H9 (cell line): ENCODE measurements around the gene SH3RF3. TPM values are rescaled to one million over a fixed set of nuclear protein-coding genes. Genes with fewer than 3 reads are reported as not detected.
A peak's percentile ranks its signal among the peaks of the same experiment; 100 is the strongest.

ENCODE experiments used
- DNase-seq: peaks from one replicate; pipeline ENCODE4 v3.0.0-alpha.2; 2017
- H2AFZ ChIP-seq: one replicate; pipeline ENCODE4 v1.6.1; 2013; ENCODE audit warnings: mild to moderate bottlenecking, low read length, control low read depth, moderate library complexity
- H2AK5ac ChIP-seq: 2 replicates; pipeline ENCODE4 v1.6.1; 2013; ENCODE audit warnings: low read length, control low read depth, mixed read lengths; ENCODE audit not compliant: insufficient read length
- H2BK120ac ChIP-seq: one replicate; pipeline ENCODE4 v1.6.1; 2013; ENCODE audit warnings: low read depth, mild to moderate bottlenecking, low read length, control low read depth, inconsistent platforms; ENCODE audit not compliant: poor library complexity, severe bottlenecking
- H2BK12ac ChIP-seq: 2 replicates; pipeline ENCODE4 v1.6.1; 2013; ENCODE audit warnings: low read length, control low read depth, mixed read lengths, low read depth; ENCODE audit not compliant: insufficient read length
- H2BK15ac ChIP-seq: 2 replicates; pipeline ENCODE4 v1.6.1; 2013; ENCODE audit warnings: low read depth, low read length, control low read depth
- H2BK20ac ChIP-seq: one replicate; pipeline ENCODE4 v1.6.1; 2013; ENCODE audit warnings: low read depth, mild to moderate bottlenecking, low read length, control low read depth, inconsistent platforms; ENCODE audit not compliant: poor library complexity, severe bottlenecking
- H2BK5ac ChIP-seq: 2 replicates; pipeline ENCODE4 v1.6.1; 2013; ENCODE audit warnings: low read length, control low read depth, mixed read lengths; ENCODE audit not compliant: insufficient read length
- H3K14ac ChIP-seq: 2 replicates; pipeline ENCODE4 v1.6.1; 2013; ENCODE audit warnings: low read length, control low read depth; ENCODE audit not compliant: insufficient read depth
- H3K18ac ChIP-seq: 2 replicates; pipeline ENCODE4 v1.6.1; 2013; ENCODE audit warnings: low read depth, mild to moderate bottlenecking, mixed read lengths, low read length, control low read depth; ENCODE audit not compliant: insufficient read length
- H3K23ac ChIP-seq: 2 replicates; pipeline ENCODE4 v1.6.1; 2013; ENCODE audit warnings: low read length, control low read depth, mixed read lengths, low read depth; ENCODE audit not compliant: insufficient read length
- H3K23me2 ChIP-seq: 2 replicates; pipeline ENCODE4 v1.6.1; 2013; ENCODE audit warnings: low read depth, mild to moderate bottlenecking, mixed read lengths, low read length, control low read depth; ENCODE audit not compliant: insufficient read length, poor library complexity, severe bottlenecking
- H3K27ac ChIP-seq: 2 replicates; pipeline ENCODE4 v1.5.1; 2013; ENCODE audit warnings: low read length, control low read depth, mixed read lengths, low read depth; ENCODE audit not compliant: insufficient read length
- H3K27me3 ChIP-seq: 2 replicates; pipeline ENCODE4 v1.6.1; 2013; ENCODE audit warnings: low read length, control low read depth, inconsistent platforms; ENCODE audit not compliant: insufficient read depth
- H3K4ac ChIP-seq: 2 replicates; pipeline ENCODE4 v1.6.1; 2013; ENCODE audit warnings: low read depth, mild to moderate bottlenecking, control low read depth, inconsistent platforms, low read length, moderate library complexity
- H3K4me1 ChIP-seq: 2 replicates; pipeline ENCODE4 v1.6.1; 2013; ENCODE audit warnings: low read length, control low read depth, inconsistent platforms; ENCODE audit not compliant: insufficient read depth
- H3K4me2 ChIP-seq: 2 replicates; pipeline ENCODE4 v1.6.1; 2013; ENCODE audit warnings: low read length, control low read depth, mixed read lengths; ENCODE audit not compliant: insufficient read length, insufficient read depth
- H3K56ac ChIP-seq: 2 replicates; pipeline ENCODE4 v1.6.1; 2013; ENCODE audit warnings: low read depth, mild to moderate bottlenecking, mixed read lengths, low read length, control low read depth; ENCODE audit not compliant: insufficient read length
- H3K79me1 ChIP-seq: 2 replicates; pipeline ENCODE4 v1.6.1; 2013; ENCODE audit warnings: low read depth, mild to moderate bottlenecking, moderate library complexity, low read length, control low read depth, inconsistent platforms; ENCODE audit not compliant: insufficient read depth, poor library complexity, severe bottlenecking
- H3K79me2 ChIP-seq: 2 replicates; pipeline ENCODE4 v1.6.1; 2013; ENCODE audit warnings: low read length, control low read depth, inconsistent platforms; ENCODE audit not compliant: insufficient read depth
- H3K9ac ChIP-seq: 2 replicates; pipeline ENCODE4 v1.6.1; 2013; ENCODE audit warnings: low read length, control low read depth, mixed read lengths; ENCODE audit not compliant: insufficient read length; ENCODE audit errors: extremely low read depth
- H3K9me3 ChIP-seq: one replicate; pipeline ENCODE4 v1.6.1; 2013; ENCODE audit warnings: low read depth, low read length, inconsistent platforms; ENCODE audit not compliant: control insufficient read depth
- H3T11ph ChIP-seq: one replicate; pipeline ENCODE4 v1.6.1; 2013; ENCODE audit warnings: mild to moderate bottlenecking, low read length, control low read depth, inconsistent platforms
- H4K20me1 ChIP-seq: one replicate; pipeline ENCODE4 v1.6.1; 2013; ENCODE audit not compliant: control insufficient read depth, insufficient read length, insufficient read depth
- H4K5ac ChIP-seq: 2 replicates; pipeline ENCODE4 v1.6.1; 2013; ENCODE audit warnings: low read depth, mild to moderate bottlenecking, mixed read lengths, low read length, control low read depth; ENCODE audit not compliant: insufficient read length
- H4K8ac ChIP-seq: replicated peaks from 2 replicates; pipeline ENCODE4 v1.6.1; 2013; ENCODE audit warnings: low read length, control low read depth, mixed read lengths, low read depth; ENCODE audit not compliant: insufficient read length
- H4K91ac ChIP-seq: 2 replicates; pipeline ENCODE4 v1.6.1; 2013; ENCODE audit warnings: low read depth, mild to moderate bottlenecking, moderate library complexity, mixed read lengths, low read length, control low read depth; ENCODE audit not compliant: insufficient read length
- H3K27ac Mint-ChIP-seq, 3 experiments: 2 replicates in 2 of 3; 3 replicates in 1 of 3; pipeline ENCODE4 v1.8.0; 2020 to 2021; ENCODE audit warnings: mixed read lengths in 3 of 3, mild to moderate bottlenecking in 1 of 3, moderate library complexity in 1 of 3
- H3K27me3 Mint-ChIP-seq: 2 replicates; pipeline ENCODE4 v1.8.0; 2021; ENCODE audit warnings: low read depth, mild to moderate bottlenecking, moderate library complexity, mixed read lengths
- H3K36me3 Mint-ChIP-seq, 3 experiments: 2 replicates in 2 of 3; 3 replicates in 1 of 3; pipeline ENCODE4 v1.8.0; 2020 to 2021; ENCODE audit warnings: low read depth in 3 of 3, mixed read lengths in 3 of 3; ENCODE audit not compliant: insufficient read depth in 1 of 3
- H3K4me1 Mint-ChIP-seq, 2 experiments: 2 replicates each; pipeline ENCODE4 v1.8.0; 2020; ENCODE audit warnings: mixed read lengths in 2 of 2
- H3K4me3 Mint-ChIP-seq, 2 experiments: 2 replicates in 1 of 2; 3 replicates in 1 of 2; pipeline ENCODE4 v1.8.0; 2020 to 2021; ENCODE audit warnings: mild to moderate bottlenecking in 2 of 2, mixed read lengths in 2 of 2, moderate library complexity in 1 of 2
- H3K9me3 Mint-ChIP-seq, 2 experiments: 2 replicates in 1 of 2; 3 replicates in 1 of 2; pipeline ENCODE4 v1.8.0; 2020; ENCODE audit warnings: mild to moderate bottlenecking in 2 of 2, mixed read lengths in 2 of 2, moderate library complexity in 1 of 2
- WGBS: extraction: QIAGEN DNeasy Blood & Tissue Kit; methylation state at CpG from one replicate; pipeline ENCODE4 v1.1.7; 2013; ENCODE audit warnings: missing lambda C conversion rate, low lambda C conversion rate, mixed read lengths; ENCODE audit not compliant: insufficient read length; ENCODE audit errors: extremely low coverage; 5-methylcytosine and 5-hydroxymethylcytosine counted together
- total RNA-seq: library from RNA; stranded (reverse); gene quantifications from 2 replicates; pipeline ENCODE4 v1.2.1, GENCODE V29; 2021
- TF ChIP-seq, protein P1 (sequence below): fragments of 200-600 bp; sonication (generic); conservative IDR thresholded peaks from 3 replicates; pipeline ENCODE4 v1.8.0; 2021; ENCODE audit warnings: antibody characterized with exemption, mild to moderate bottlenecking

The SH3RF3 gene
- total RNA-seq, 1 experiment from 2014 or later = 0.46 TPM

DNA sequence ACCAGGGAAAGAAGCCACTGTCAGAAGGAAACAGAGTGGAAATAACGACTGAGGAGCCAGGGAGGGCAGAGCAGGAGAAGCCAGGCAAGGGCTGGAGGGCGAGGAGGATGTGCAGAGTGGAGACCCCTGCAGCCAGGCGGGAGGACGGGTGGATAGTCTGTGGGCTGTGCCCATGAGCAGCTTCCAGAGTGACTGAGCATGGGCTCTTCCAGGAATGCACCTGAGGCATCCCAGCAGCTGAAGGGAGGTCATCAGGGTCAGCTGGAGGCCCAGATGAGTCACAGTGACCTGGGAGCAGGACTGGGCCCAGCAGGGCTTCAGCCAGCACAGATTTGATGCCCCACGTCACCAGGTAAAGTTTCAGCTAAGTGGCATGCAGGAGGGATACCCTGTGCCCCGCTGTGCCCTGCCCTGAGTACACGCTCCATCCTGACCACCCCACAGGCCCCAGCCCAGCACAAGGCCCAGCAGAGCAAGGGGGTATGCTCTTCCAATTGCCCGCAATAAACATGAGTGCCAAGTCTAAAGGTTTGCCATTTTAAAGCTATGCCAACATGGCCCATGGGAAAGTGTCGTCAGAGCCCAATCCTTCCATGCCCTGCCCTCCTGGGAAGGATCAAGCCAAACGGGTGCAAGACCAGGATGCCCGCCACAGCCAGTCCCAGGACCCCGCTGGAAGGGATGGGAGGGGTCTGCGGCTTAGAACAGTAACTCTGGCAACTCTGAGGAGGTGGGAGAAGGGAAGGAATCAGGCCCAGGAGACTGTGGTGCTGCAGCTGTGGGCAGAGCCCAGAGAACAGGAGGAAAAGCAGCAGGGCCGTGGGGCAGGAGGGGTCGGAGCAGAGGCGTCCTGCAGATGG is 399.1 kb downstream of the SH3RF3 start:
- Mint-ChIP-seq H3K4me3 (no peak overlapping the region), H3K36me3 (no peaks in the 10 kb centered on the region), H3K27ac (no peak overlapping the region; a peak in 1 of 7 replicates), H3K27me3 (no peaks in the 10 kb centered on the region), H3K9me3 (no peaks in the 10 kb centered on the region), H3K4me1 (no peaks in the 10 kb centered on the region)
- no peaks in the 10 kb centered on the region for H3K9me3 ChIP-seq
- H2BK5ac ChIP-seq = no peak overlapping the region
- H3T11ph ChIP-seq = no peak overlapping the region
- H3K23ac ChIP-seq = no peak overlapping the region
- H2BK120ac ChIP-seq = no peak overlapping the region
- no peak overlapping the region for H3K4ac ChIP-seq
- no peak overlapping the region for H2AFZ ChIP-seq
- H2AK5ac ChIP-seq = no peak overlapping the region
- TF ChIP-seq, protein P1, sequence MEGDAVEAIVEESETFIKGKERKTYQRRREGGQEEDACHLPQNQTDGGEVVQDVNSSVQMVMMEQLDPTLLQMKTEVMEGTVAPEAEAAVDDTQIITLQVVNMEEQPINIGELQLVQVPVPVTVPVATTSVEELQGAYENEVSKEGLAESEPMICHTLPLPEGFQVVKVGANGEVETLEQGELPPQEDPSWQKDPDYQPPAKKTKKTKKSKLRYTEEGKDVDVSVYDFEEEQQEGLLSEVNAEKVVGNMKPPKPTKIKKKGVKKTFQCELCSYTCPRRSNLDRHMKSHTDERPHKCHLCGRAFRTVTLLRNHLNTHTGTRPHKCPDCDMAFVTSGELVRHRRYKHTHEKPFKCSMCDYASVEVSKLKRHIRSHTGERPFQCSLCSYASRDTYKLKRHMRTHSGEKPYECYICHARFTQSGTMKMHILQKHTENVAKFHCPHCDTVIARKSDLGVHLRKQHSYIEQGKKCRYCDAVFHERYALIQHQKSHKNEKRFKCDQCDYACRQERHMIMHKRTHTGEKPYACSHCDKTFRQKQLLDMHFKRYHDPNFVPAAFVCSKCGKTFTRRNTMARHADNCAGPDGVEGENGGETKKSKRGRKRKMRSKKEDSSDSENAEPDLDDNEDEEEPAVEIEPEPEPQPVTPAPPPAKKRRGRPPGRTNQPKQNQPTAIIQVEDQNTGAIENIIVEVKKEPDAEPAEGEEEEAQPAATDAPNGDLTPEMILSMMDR = no peak
- H4K91ac ChIP-seq = no peak overlapping the region
- H3K79me1 ChIP-seq = no peaks in the 10 kb centered on the region
- H3K56ac ChIP-seq = no peak overlapping the region
- no peak overlapping the region for H3K4me2 ChIP-seq
- H2BK20ac ChIP-seq = no peak overlapping the region
- no peaks in the 10 kb centered on the region for H4K20me1 ChIP-seq
- H3K9ac ChIP-seq = no peak overlapping the region
- no peaks in the 10 kb centered on the region for H3K27me3 ChIP-seq
- H3K79me2 ChIP-seq = no peaks in the 10 kb centered on the region
- peak overlapping the region; percentile 19; the same call in 1 of the 2 replicates for H3K14ac ChIP-seq
- H4K8ac ChIP-seq = no peak overlapping the region
- H4K5ac ChIP-seq = no peak overlapping the region
- H3K27ac ChIP-seq = no peak overlapping the region
- no CpG with 5 or more reads among the region's 16 CpGs for WGBS
- H3K18ac ChIP-seq = no peak overlapping the region
- no peaks in the 10 kb centered on the region for H3K23me2 ChIP-seq
- H3K4me1 ChIP-seq = no peaks in the 10 kb centered on the region
- no peak overlapping the region for H2BK12ac ChIP-seq
- no peak overlapping the region for H2BK15ac ChIP-seq
- DNase-seq = peak; percentile 31
